HG03457 (cell line): ENCODE data around the gene NPAS2.

Experiments
- ATAC-seq: cut with Tn5 transposase; IDR thresholded peaks from one replicate; pipeline ENCODE4 v1.9.1; 2021; ENCODE audit warnings: moderate number of reproducible peaks; ENCODE audit not compliant: unreplicated experiment

NPAS2 gene

GRCh38 chr2:100962366-100963025 lies 142.6 kb downstream of the NPAS2 start:
- ATAC-seq, result no peak

- no peak for ATAC-seq
These were observed 143.1 kb downstream of the NPAS2 start for GRCh38 chr2:100963026-100963375.

GRCh38 chr2:100964222-100964621 lies 144.3 kb downstream of the NPAS2 start:
- ATAC-seq, result no peak

- ATAC-seq, result no peak
These were observed 144.8 kb downstream of the NPAS2 start for GRCh38 chr2:100964681-100965169.

DNA sequence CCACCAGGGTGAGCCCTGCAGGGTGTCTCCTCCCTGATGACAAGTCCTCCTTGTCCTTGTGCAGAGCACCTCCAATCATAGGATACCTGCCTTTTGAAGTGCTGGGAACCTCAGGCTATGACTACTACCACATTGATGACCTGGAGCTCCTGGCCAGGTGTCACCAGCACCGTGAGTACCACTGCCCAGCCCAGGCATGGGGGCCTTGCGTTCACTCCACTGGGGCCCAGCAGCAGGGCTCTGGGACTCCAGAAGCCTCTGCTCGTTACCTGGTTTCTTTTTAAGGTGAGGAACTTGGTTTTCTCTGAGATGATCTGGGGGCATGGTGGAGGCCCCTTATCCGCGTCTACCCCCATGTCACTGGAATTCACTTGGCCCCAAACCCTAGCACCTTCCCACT lies 145.7 kb downstream of the NPAS2 start:
- no peak for ATAC-seq

- no peak for ATAC-seq
These were observed 147.8 kb downstream of the NPAS2 start for GRCh38 chr2:100967716-100968115.

- ATAC-seq, result no peak
These were observed 148.5 kb downstream of the NPAS2 start for GRCh38 chr2:100968146-100969145.

DNA sequence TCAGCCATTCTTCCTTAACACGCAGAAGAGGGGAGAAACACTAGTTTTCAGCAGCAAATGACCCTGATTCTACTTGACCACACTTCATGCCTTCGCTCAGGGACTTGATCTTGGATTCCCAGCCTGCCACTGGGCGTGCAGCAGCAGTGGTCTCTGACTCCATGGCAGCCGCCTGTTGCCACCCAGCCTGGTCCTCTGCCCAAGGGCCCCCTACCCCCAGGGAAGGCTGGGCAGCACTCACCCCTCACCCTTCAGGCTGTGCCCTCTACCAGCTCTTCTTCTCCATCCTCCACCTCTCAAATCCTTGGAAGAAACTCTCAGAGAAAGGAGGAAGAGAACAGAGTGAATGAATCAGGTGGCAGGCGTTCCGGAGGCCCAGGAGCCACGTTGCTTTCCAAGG lies 150.1 kb downstream of the NPAS2 start:
- ATAC-seq, result no peak

DNA sequence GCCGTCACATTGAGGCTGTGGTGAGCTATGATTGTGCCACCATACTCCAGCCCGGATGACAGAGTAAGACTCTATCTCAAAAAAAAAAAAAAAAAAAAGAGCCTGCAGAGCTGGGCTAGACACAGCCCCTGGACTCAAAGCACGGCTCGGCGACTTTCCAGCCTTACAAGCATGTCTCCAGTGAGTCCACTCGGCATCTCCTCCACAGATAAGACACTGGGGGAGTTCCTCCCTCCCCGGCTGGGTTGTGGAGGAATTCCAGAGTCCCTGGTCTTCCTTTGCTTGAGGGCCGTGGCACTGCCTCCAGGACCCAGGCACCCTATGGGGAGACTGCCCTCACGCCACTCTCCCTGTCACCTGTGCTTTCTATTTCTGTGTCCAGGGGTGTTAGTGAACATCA lies 151.3 kb downstream of the NPAS2 start:
- ATAC-seq, result no peak

GRCh38 chr2:100972452-100972851 lies 152.5 kb downstream of the NPAS2 start:
- no peak for ATAC-seq

- ATAC-seq, result no peak
These were observed 155.0 kb downstream of the NPAS2 start for GRCh38 chr2:100974712-100975520.

GRCh38 chr2:100975521-100975785 lies 155.5 kb downstream of the NPAS2 start:
- no peak for ATAC-seq

- no peak for ATAC-seq
These were observed 156.1 kb downstream of the NPAS2 start for GRCh38 chr2:100976061-100976460.

DNA sequence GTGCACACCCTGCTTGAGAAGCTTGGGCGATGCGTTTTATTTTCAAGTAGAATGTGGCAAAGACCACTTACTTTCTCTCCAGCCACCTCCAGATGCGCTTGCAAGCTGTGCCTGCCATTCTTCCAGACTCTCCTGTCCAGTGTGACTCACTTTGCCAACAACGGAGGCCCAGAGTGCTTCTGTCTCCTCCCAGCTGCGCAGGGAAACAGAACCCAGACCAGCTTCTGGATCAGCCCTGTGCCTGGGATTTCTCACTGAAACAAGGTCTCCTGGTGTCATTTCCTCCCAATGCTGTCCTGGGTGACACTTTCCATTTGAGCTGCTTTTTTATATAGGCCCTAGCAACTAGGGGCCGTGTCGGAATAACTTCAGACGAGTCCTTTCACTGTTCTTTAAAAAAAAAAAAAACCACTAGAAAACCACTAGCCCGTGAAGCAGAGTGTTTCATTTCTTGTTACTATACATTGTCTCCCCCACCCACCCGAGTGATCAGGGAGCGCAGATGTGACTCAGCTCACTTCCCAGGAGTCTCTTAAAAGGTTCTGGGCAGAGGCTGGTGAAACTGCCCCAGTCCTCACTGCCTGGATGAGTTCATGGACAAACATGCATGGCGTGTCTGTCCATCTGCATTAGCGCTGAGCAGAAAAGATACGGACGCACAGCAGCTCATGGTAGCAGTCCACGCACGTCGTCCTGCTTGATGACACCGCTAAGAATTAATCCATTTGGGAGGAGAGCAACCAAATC lies 156.9 kb downstream of the NPAS2 start:
- ATAC-seq, result no peak

GRCh38 chr2:100977511-100977910 lies 157.6 kb downstream of the NPAS2 start:
- no peak for ATAC-seq

GRCh38 chr2:100978582-100979191 lies 158.7 kb downstream of the NPAS2 start:
- no peak for ATAC-seq

GRCh38 chr2:100980046-100980445 lies 160.1 kb downstream of the NPAS2 start:
- ATAC-seq, result no peak

- no peak for ATAC-seq
These were observed 161.1 kb downstream of the NPAS2 start for GRCh38 chr2:100981011-100981410.

GRCh38 chr2:100982431-100982861 lies 162.5 kb downstream of the NPAS2 start:
- ATAC-seq, result no peak

DNA sequence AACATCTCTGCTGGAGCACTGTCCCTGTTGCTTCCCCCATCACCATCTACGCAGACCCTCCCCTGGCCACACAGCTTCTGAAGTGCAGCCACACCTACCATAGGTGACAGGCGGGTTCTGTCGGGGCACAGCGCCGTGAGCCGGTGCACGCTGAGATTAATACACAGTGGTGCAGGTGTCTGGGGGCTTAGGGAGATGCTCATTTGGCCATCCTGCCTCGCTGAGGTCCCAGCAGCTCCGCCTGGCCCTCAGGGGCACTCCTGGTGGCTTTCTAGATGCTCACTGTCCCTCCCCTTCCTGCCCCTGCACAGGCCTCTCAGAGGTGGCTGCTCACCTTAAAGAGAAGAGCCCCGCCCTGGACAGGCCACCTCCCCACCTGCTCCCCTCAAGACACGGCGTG lies 163.3 kb downstream of the NPAS2 start:
- no peak for ATAC-seq
